Keratinocyte (primary cell): ENCODE data around the gene EHMT1. TPM values are rescaled to one million over a fixed set of nuclear protein-coding genes. Genes with fewer than 3 reads are reported as not detected.

Experiments
- DNase-seq: peaks from one replicate; pipeline ENCODE4 v3.0.0-alpha.2; 2011; ENCODE audit warnings: low read depth, missing footprints, low spot score
- FAIRE-seq: peaks from 2 replicates; lab custom pipeline; 2011; peaks lifted over from hg19 to GRCh38; lab: Jason Lieb, UNC
- H2AFZ ChIP-seq: 2 replicates; pipeline ENCODE4 v1.6.0; 2012; ENCODE audit warnings: low read length, control low read depth, inconsistent platforms; ENCODE audit not compliant: control insufficient read depth
- H3K27ac ChIP-seq: 2 replicates; pipeline ENCODE4 v1.5.1; 2011; ENCODE audit warnings: low read length; ENCODE audit not compliant: control insufficient read depth, insufficient read depth
- H3K27me3 ChIP-seq: 3 replicates; pipeline ENCODE4 v1.6.0; 2011; ENCODE audit warnings: low read length; ENCODE audit not compliant: control insufficient read depth, insufficient read depth; ENCODE audit errors: extremely low read depth
- H3K36me3 ChIP-seq, 2 experiments: 2 replicates in 1 of 2; 3 replicates in 1 of 2; pipeline ENCODE4 v1.5.1; 2011; ENCODE audit warnings: low read length in 2 of 2, mild to moderate bottlenecking in 1 of 2; ENCODE audit not compliant: control insufficient read depth in 2 of 2, insufficient read depth in 2 of 2; ENCODE audit errors: extremely low read depth in 1 of 2
- H3K4me1 ChIP-seq: 3 replicates; pipeline ENCODE4 v1.5.1; 2011; ENCODE audit warnings: low read length; ENCODE audit not compliant: control insufficient read depth, insufficient read depth; ENCODE audit errors: extremely low read depth
- H3K4me2 ChIP-seq: 3 replicates; pipeline ENCODE4 v1.6.0; 2011; ENCODE audit warnings: low read depth, low read length; ENCODE audit not compliant: control insufficient read depth, insufficient read depth; ENCODE audit errors: extremely low read depth
- H3K4me3 ChIP-seq, 3 experiments: fragments of 200-600 bp in 1 of 3; sonication (generic) in 1 of 3; 2 replicates in 2 of 3; 3 replicates in 1 of 3; pipeline ENCODE4 v1.5.1; 2011 to 2016; ENCODE audit warnings: low read length in 3 of 3, mild to moderate bottlenecking in 3 of 3, control low read depth in 2 of 3, inconsistent platforms in 1 of 3, low read depth in 1 of 3, mixed read lengths in 1 of 3, mixed run types in 1 of 3, moderate library complexity in 1 of 3; ENCODE audit not compliant: control insufficient read depth in 2 of 3, insufficient read depth in 2 of 3; ENCODE audit errors: extremely low read depth in 1 of 3
- H3K79me2 ChIP-seq: 2 replicates; pipeline ENCODE4 v1.6.0; 2012; ENCODE audit warnings: low read length; ENCODE audit not compliant: control insufficient read depth, insufficient read depth
- H3K9ac ChIP-seq: 3 replicates; pipeline ENCODE4 v1.6.0; 2011; ENCODE audit warnings: low read length; ENCODE audit not compliant: control insufficient read depth, insufficient read depth; ENCODE audit errors: extremely low read depth
- H3K9me1 ChIP-seq: 3 replicates; pipeline ENCODE4 v1.6.0; 2011; ENCODE audit warnings: low read length; ENCODE audit not compliant: control insufficient read depth, insufficient read depth; ENCODE audit errors: extremely low read depth
- H3K9me3 ChIP-seq: 2 replicates; pipeline ENCODE4 v1.5.1; 2012; ENCODE audit warnings: low read depth, low read length; ENCODE audit not compliant: control insufficient read depth
- H4K20me1 ChIP-seq: 3 replicates; pipeline ENCODE4 v1.6.0; 2011; ENCODE audit warnings: low read length; ENCODE audit not compliant: control insufficient read depth, insufficient read depth; ENCODE audit errors: extremely low read depth
- CTCF ChIP-seq, 3 experiments: IDR thresholded peaks in 1 of 3; conservative IDR thresholded peaks in 1 of 3; optimal IDR thresholded peaks in 1 of 3; 2 replicates in 2 of 3; 3 replicates in 1 of 3; pipeline versions ENCODE3 to v1.5.1; 2011; ENCODE audit warnings: low read length in 3 of 3, mild to moderate bottlenecking in 3 of 3, moderate library complexity in 2 of 3, control low read depth in 1 of 3, inconsistent platforms in 1 of 3; ENCODE audit not compliant: insufficient read depth in 2 of 3; ENCODE audit errors: extremely low read depth in 1 of 3
- EZH2 ChIP-seq: IDR thresholded peaks from one replicate; pipeline ENCODE4 v1.6.1; 2012; ENCODE audit warnings: inconsistent platforms, mild to moderate bottlenecking, low read length, moderate library complexity
- dilution Hi-C: fragments of 300-500 bp; cut with MboI; formaldehyde crosslinking; loops from one replicate; pipeline ENCODE4 v1.7.0; 2020; ENCODE audit warnings: low sequenced_read_pairs; ENCODE audit not compliant: extremely low pct_ligation_motif_present
- polyA plus RNA-seq, 5 experiments: library from polyadenylated mRNA; depleted of rRNA in 3 of 5; stranded (reverse) in 3 of 5; stranded (forward) in 1 of 5; unstranded in 1 of 5; fragments of >200 nt; gene quantifications; 1 replicate in 1 of 5; 2 replicates in 3 of 5; 3 replicates in 1 of 5; pipeline versions ENCODE4 v1.2.1 to v1.2.3, GENCODE V29; 2011 to 2012; ENCODE audit warnings: missing spikeins in 2 of 5, low read depth in 1 of 5, low replicate concordance in 1 of 5

The EHMT1 gene
- polyA plus RNA-seq, 1 donor (not counting 4 experiments of a cell fraction or from before 2014, with no cell fraction given): 25.9 TPM

GRCh38 chr9:137648396-137648795 lies 29.6 kb downstream of the EHMT1 start:
- TF ChIP-seq EZH2: no peak
- TF ChIP-seq CTCF (optimal IDR thresholded peaks at IDR 0.05 in 1 of 3, IDR thresholded peaks at IDR 0.05 in 1 of 3, conservative IDR thresholded peaks at IDR 0.05 in 1 of 3; ENCODE audit: extremely low read depth in 1 of 3, insufficient read depth in 2 of 3, low read length in 3 of 3): no peak
- H2AFZ ChIP-seq: no peak overlapping the region
- no peak for DNase-seq
- H3K79me2 ChIP-seq: peaks cover 87% of the 10 kb centered on the region
- H3K4me1 ChIP-seq: no peaks in the 10 kb centered on the region
- no peak overlapping the region for H3K4me2 ChIP-seq
- dilution Hi-C loops: no loop called here
- H3K9ac ChIP-seq: no peak overlapping the region
- peaks cover 8% of the 10 kb centered on the region for H4K20me1 ChIP-seq
- H3K9me1 ChIP-seq: peaks cover 2% of the 10 kb centered on the region
- no peaks in the 10 kb centered on the region for H3K9me3 ChIP-seq
- H3K36me3 ChIP-seq: peaks cover 10 to 19% of the 10 kb centered on the region in 2 experiments
- FAIRE-seq: no peak
- H3K4me3 ChIP-seq: no peak overlapping the region
- H3K27me3 ChIP-seq: no peaks in the 10 kb centered on the region
- no peak overlapping the region for H3K27ac ChIP-seq

- Histone ChIP-seq H4K20me1 (peaks cover 8% of the 10 kb centered on the region), H3K4me2 (no peak overlapping the region), H3K27ac (no peak overlapping the region), H3K9me3 (no peaks in the 10 kb centered on the region), H3K4me1 (no peaks in the 10 kb centered on the region), H3K4me3 (no peak overlapping the region), H3K9me1 (peaks cover 2% of the 10 kb centered on the region), H3K36me3 (peaks cover 8 to 21% of the 10 kb centered on the region in 2 experiments), H3K79me2 (peaks cover 85% of the 10 kb centered on the region), H3K27me3 (no peaks in the 10 kb centered on the region), H2AFZ (no peak overlapping the region), H3K9ac (no peak overlapping the region)
- dilution Hi-C loops: no loop called here
- no peak for TF ChIP-seq EZH2
- TF ChIP-seq CTCF (optimal IDR thresholded peaks at IDR 0.05 in 1 of 3, IDR thresholded peaks at IDR 0.05 in 1 of 3, conservative IDR thresholded peaks at IDR 0.05 in 1 of 3; ENCODE audit: extremely low read depth in 1 of 3, insufficient read depth in 2 of 3, low read length in 3 of 3): no peak
- no peak for DNase-seq
- no peak for FAIRE-seq
Measured at GRCh38 chr9:137649553-137649952, 30.7 kb downstream of the EHMT1 start.
